IPS-20b (cell line): Measurements from ENCODE around the gene NXPE3.

Experiments used
- H3K27ac ChIP-seq: one replicate; pipeline ENCODE4 v1.5.1; 2013; ENCODE audit warnings: low read length
- H3K27me3 ChIP-seq: 2 replicates; pipeline ENCODE4 v1.6.1; 2013; ENCODE audit warnings: mild to moderate bottlenecking, low read length, inconsistent platforms; ENCODE audit not compliant: insufficient read depth
- H3K36me3 ChIP-seq: 2 replicates; pipeline ENCODE4 v1.6.1; 2013; ENCODE audit warnings: low read depth, mild to moderate bottlenecking, inconsistent platforms, low read length, moderate library complexity; ENCODE audit not compliant: insufficient read depth
- H3K4me1 ChIP-seq: 2 replicates; pipeline ENCODE4 v1.6.1; 2013; ENCODE audit warnings: mild to moderate bottlenecking, control low read depth, inconsistent platforms, low read length, moderate library complexity; ENCODE audit not compliant: insufficient read depth
- H3K4me3 ChIP-seq: 2 replicates; pipeline ENCODE4 v1.5.1; 2013; ENCODE audit warnings: mild to moderate bottlenecking, low read length, inconsistent platforms
- H3K9ac ChIP-seq: 2 replicates; pipeline ENCODE4 v1.6.1; 2013; ENCODE audit warnings: low read depth, mild to moderate bottlenecking, inconsistent platforms, low read length, moderate library complexity
- H3K9me3 ChIP-seq: 2 replicates; pipeline ENCODE4 v1.6.1; 2013; ENCODE audit warnings: mild to moderate bottlenecking, low read depth, low read length, inconsistent platforms; ENCODE audit not compliant: insufficient read depth

Gene NXPE3

DNA sequence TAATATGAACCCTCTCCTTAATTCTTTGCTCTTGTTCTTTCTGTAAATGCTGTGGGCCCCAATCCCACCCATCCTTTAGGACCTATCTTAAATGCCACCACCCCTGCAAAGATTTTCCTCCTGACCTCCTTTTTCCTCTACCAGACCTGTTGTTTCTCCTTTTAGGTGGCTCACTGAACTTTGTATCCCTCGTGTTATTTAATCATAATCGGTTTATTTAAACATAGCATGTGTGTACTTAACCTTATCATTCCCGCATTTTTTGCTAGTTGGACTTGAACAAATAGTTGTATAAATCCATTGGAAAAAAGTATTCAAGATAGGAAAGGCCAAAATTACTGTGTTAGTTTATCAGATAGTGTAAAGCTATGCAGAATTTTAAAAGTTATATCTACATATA lies 69.3 kb downstream of the NXPE3 start:
- Histone ChIP-seq H3K36me3 (peaks cover 16% of the 10 kb centered on the region), H3K4me1 (peaks cover 21% of the 10 kb centered on the region; the same call in 1 of the 2 replicates), H3K27ac (peak overlapping the region; percentile 23), H3K4me3 (peak overlapping the region; percentile 98), H3K27me3 (no peaks in the 10 kb centered on the region), H3K9me3 (no peaks in the 10 kb centered on the region), H3K9ac (peak overlapping the region; percentile 94; the same call in 1 of the 2 replicates)

DNA sequence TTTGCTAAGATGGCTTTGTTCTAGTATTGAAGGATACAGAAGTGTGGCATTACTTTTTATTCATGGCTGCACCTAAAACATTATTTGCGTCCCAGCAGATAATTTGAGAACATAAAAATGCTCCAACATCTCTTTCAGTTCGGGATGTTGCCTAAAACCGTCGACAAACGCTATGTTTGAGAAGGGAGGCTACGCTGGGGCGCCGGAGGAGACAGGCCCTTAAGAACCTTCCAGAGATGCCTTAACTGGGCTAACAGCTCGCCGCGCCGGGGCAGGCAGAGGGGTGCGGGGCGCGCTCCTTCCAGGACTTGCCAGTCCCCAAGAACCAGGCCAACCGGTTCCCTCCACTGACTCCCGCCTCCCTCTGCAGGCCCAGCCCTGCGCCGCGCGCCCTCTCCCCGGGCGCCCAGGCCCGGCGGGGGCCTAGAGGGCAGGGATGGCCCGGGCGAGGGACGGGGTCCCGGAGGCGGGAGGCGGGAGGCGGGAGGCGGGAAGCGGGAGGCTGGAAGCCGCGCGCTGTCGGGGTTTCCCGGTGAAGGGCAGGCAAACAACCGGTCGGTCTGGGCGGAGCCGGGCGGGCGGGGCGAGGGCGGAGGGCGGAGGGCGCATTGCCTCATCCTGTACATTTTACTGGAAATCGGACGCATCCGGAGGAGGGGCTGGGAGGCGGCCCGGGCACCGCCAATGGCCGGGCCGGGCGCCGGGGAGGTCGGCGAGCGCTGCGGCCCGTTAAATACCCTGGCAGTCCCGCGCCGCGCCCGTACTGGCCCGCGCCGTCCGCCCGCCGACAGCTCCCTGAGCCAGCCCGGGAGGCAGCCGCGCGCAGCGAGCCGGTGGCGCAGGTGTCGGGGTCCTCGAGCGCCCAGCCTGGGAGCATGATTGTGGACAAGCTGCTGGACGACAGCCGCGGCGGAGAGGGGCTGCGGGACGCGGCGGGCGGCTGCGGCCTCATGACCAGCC lies 70.0 kb downstream of the NXPE3 start, which contains the start of gene NFKBIZ:
NFKBIZ (plus strand) TSS at position 761 of the 960 bp plus-strand sequence; CDS start at position 876, 115 bp downstream.
- Histone ChIP-seq H3K9me3 (no peaks in the 10 kb centered on the region), H3K4me3 (peak within 1 kb of the TSS; percentile 98), H3K9ac (peak within 1 kb of the TSS; percentile 94), H3K36me3 (peaks cover 24% of the 10 kb centered on the region), H3K4me1 (peaks cover 21% of the 10 kb centered on the region; the same call in 1 of the 2 replicates), H3K27me3 (no peaks in the 10 kb centered on the region), H3K27ac (peak within 1 kb of the TSS; percentile 23)

DNA sequence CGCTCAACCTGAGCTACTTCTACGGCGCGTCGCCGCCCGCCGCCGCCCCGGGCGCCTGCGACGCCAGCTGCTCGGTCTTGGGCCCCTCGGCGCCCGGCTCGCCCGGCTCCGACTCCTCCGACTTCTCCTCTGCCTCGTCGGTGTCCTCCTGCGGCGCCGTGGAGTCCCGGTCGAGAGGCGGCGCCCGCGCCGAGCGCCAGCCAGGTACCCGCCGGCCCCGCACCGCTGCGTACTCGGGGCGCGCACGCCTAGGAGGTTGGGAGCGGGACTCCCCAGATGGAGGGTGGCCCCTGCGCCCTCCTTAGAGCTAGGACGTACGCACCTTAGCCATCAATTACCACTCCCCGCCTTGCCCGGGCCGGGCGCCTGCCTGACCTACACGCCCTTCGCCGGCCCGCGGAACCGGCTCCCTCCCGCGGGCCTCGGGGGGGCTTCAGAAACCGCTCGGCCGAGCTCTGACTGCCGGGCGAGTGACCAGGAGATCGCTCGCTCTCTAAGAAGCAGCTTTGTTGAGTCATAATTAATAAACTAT lies 70.8 kb downstream of the NXPE3 start:
- no peaks in the 10 kb centered on the region for H3K27me3 ChIP-seq
- H3K4me3 ChIP-seq: peak overlapping the region; percentile 98
- H3K4me1 ChIP-seq: peaks cover 21% of the 10 kb centered on the region; the same call in 1 of the 2 replicates
- H3K9ac ChIP-seq: peak overlapping the region; percentile 94
- H3K36me3 ChIP-seq: peaks cover 31% of the 10 kb centered on the region
- no peak overlapping the region for H3K27ac ChIP-seq
- H3K9me3 ChIP-seq: no peaks in the 10 kb centered on the region

DNA sequence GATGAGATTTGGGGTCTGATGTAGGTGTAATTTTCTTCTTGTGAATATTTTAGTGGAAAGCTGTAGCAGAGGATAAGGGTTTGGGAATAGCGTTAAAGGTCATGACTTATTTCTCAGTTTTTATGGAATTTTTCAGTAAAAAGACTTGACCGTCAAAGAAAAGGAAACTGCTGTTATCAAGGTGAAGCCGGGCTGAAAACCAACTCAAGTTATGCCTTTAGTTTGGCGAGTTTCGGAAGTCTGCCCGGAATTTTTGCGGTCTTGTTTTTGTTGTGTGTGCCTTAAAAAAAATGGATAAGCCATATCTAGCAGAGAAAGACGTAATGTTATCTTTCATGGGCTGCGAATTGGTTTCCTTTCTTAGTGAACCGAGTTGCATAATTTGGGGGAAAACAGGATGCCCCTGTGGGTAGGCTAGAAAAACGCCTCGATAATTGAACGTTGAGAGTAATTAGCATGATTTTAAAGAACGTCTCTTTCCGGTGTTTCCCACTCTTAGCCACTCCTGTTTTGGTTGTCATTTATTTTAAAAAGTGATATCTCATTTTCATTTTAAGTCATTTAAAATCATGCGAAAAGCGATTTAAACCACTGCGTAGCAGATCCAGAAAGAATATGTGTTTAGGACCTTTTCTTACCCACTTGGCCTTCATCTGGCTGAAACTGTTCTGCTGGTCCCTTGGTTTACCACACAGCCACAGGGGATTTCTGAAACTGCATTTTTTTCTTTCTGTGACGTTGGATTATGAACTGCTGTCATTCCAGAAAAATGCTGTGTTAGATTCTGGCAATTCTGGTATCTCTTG lies 71.4 kb downstream of the NXPE3 start:
- H3K4me3 ChIP-seq: peak overlapping the region; percentile 98
- no peak overlapping the region for H3K27ac ChIP-seq
- H3K36me3 ChIP-seq: peaks cover 38% of the 10 kb centered on the region
- H3K4me1 ChIP-seq: peaks cover 21% of the 10 kb centered on the region; the same call in 1 of the 2 replicates
- no peaks in the 10 kb centered on the region for H3K9me3 ChIP-seq
- H3K9ac ChIP-seq: peak overlapping the region; percentile 94
- no peaks in the 10 kb centered on the region for H3K27me3 ChIP-seq

DNA sequence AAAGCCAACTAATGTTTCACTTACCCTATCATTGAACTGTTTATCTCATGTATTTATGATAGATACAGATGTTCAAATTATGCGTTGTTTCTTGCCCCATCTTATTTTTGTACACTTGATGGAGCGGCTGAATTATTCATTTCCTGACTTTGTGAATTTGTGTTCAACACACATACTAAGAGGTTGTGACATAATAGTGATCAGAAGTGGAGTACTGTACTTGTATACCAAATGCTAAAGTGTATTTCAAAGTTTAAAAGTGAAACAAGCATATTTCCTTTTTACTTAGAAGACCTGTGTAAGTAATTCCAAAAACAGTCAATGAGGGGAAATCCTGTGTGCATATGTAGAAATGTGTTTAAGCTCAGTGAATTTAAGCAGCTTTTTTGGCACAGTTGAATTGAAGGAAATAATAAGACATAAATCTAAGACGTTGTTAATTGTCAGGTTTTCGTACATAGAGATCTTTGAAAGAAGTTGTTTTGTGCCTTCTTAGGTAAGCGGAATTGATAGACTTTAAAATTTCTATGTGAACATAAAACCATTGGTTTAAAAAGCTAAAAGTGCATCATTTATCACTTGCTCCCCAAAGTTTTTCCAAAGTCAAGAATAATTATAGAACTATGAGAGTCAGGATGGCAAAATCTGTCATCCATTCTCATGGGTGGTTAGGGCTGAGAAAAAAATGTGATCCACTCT lies 72.2 kb downstream of the NXPE3 start:
- H3K4me3 ChIP-seq: peak overlapping the region; percentile 98
- no peaks in the 10 kb centered on the region for H3K9me3 ChIP-seq
- H3K36me3 ChIP-seq: peaks cover 44% of the 10 kb centered on the region
- H3K27ac ChIP-seq: no peak overlapping the region
- H3K9ac ChIP-seq: peak overlapping the region; percentile 94; the same call in 1 of the 2 replicates
- no peaks in the 10 kb centered on the region for H3K27me3 ChIP-seq
- peaks cover 21% of the 10 kb centered on the region; the same call in 1 of the 2 replicates for H3K4me1 ChIP-seq

DNA sequence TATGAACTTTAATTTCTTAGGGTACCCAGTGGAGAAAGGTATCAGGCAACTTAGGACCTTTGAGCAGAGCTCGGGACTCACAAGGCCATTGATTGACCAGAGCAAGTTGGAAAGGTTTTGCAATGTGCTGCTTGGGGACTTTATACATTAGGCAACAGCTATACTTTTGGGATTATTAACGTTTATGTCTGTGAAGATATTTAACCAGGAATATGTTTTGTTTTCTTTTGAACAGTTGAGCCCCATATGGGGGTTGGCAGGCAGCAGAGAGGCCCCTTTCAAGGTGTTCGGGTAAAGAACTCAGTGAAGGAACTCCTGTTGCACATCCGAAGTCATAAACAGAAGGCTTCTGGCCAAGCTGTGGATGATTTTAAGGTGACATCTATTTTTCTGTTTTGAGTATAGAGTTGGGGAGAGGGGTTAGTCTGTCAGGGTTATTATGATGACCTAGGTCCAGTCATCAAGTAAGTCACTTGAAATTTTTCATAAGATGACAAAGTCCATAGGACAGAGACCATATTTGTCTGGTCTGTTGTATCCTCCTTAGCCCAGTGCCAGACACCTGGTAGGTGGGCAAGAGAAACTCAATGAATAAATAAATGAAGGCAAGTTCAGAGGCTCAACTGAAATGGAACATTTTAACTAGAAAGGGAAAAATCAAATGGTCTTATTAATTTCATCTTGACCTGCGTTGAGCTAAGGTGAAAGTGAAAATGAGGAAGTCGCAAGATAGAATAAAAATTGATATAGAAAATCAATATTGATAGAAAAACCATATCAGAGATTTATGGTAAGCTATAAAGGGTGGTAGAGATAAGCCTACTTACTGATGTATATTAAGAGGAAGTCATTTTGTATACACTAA lies 73.1 kb downstream of the NXPE3 start:
- Histone ChIP-seq H3K9me3 (no peaks in the 10 kb centered on the region), H3K27ac (no peak overlapping the region), H3K9ac (no peak overlapping the region), H3K36me3 (peaks cover 53% of the 10 kb centered on the region), H3K4me3 (peak overlapping the region; percentile 98; the same call in 1 of the 2 replicates), H3K27me3 (no peaks in the 10 kb centered on the region), H3K4me1 (peaks cover 18% of the 10 kb centered on the region; the same call in 1 of the 2 replicates)

DNA sequence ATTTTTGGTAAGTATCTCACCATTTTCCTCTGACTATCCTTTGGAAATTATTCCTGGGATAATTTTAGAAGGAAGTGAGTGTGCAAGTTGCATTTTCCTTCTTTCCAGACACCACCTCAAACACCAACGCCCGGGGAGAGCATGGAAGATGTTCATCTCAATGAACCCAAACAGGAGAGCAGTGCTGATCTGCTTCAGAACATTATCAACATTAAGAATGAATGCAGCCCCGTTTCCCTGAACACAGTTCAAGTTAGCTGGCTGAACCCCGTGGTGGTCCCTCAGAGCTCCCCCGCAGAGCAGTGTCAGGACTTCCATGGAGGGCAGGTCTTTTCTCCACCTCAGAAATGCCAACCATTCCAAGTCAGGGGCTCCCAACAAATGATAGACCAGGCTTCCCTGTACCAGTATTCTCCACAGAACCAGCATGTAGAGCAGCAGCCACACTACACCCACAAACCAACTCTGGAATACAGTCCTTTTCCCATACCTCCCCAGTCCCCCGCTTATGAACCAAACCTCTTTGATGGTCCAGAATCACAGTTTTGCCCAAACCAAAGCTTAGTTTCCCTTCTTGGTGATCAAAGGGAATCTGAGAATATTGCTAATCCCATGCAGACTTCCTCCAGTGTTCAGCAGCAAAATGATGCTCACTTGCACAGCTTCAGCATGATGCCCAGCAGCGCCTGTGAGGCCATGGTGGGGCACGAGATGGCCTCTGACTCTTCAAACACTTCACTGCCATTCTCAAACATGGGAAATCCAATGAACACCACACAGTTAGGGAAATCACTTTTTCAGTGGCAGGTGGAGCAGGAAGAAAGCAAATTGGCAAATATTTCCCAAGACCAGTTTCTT lies 74.2 kb downstream of the NXPE3 start:
- no peak overlapping the region for H3K9ac ChIP-seq
- no peaks in the 10 kb centered on the region for H3K27me3 ChIP-seq
- H3K4me1 ChIP-seq: peaks cover 8% of the 10 kb centered on the region; the same call in 1 of the 2 replicates
- peaks cover 64% of the 10 kb centered on the region for H3K36me3 ChIP-seq
- H3K4me3 ChIP-seq: no peak overlapping the region
- H3K27ac ChIP-seq: no peak overlapping the region
- H3K9me3 ChIP-seq: no peaks in the 10 kb centered on the region

DNA sequence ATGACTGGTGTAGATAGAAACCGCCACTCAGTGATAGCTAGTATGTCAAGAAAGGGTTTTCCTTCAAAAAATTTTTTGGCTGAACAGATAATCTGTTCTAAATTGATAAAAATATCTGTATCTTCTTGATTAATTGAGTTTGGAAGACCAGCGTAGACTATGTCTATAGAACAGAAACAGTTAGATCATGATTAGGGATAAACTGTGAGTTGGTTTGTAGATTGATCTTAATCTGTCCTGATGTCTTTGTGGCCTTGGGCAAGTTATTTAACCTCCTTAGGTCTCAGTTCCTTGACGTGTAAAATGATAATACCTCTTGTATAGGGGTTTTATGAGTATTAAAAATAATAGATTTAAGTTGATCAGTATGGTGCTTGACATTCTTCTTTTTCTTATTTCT lies 75.0 kb downstream of the NXPE3 start:
- peaks cover 72% of the 10 kb centered on the region for H3K36me3 ChIP-seq
- no peak overlapping the region for H3K27ac ChIP-seq

DNA sequence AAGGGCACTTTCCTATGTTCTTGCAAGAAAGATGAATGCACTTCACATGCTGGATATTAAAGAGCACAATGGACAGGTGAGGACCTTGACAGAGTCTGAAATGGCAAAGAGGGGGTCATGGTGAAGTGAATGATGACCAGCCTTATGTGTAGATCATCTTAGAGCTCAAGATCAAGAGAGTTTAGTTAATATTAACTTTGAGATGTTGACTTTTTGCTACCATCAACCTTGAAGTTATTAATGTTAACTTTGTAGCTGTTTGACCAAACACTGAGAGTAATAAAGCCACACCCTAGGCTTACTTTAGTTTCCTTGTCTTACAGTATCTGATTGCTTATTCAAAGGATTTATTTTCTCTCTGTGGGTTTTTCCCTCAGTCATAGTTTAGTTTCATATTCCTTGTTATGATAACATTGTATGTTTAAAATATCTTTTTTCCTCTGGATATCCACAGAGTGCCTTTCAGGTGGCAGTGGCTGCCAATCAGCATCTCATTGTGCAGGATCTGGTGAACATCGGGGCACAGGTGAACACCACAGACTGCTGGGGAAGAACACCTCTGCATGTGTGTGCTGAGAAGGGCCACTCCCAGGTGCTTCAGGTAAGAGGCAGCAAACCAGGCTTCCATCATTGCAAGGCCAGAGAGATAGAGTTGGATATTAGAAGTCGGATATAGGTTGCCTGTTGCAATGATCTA lies 75.7 kb downstream of the NXPE3 start:
- H3K36me3 ChIP-seq: peaks cover 80% of the 10 kb centered on the region
- no peak overlapping the region for H3K9ac ChIP-seq
- H3K4me3 ChIP-seq: no peak overlapping the region
- no peak overlapping the region for H3K27ac ChIP-seq
- peaks cover 3% of the 10 kb centered on the region; the same call in 1 of the 2 replicates for H3K4me1 ChIP-seq
- no peaks in the 10 kb centered on the region for H3K27me3 ChIP-seq
- H3K9me3 ChIP-seq: no peaks in the 10 kb centered on the region

More for the DNA sequence above, 75.0 kb downstream of the NXPE3 start:
- no peaks in the 10 kb centered on the region for H3K9me3 ChIP-seq
- no peak overlapping the region for H3K9ac ChIP-seq
- no peak overlapping the region for H3K4me3 ChIP-seq
- H3K4me1 ChIP-seq: peaks cover 3% of the 10 kb centered on the region; the same call in 1 of the 2 replicates
- H3K27me3 ChIP-seq: no peaks in the 10 kb centered on the region
